GM12878 (cell line): Measurements from ENCODE around the gene SLC35E4. TPM values are rescaled to one million over a fixed set of nuclear protein-coding genes. Genes with fewer than 3 reads are reported as not detected.
A peak's percentile ranks its signal among the peaks of the same experiment; 100 is the strongest.

Experiments used
- ATAC-seq: fragments of 200-7000 bp; cut with Tn5 transposase; 3 replicates; pipeline ENCODE4 v1.9.1; 2020; ENCODE audit warnings: mild to moderate bottlenecking, moderate library complexity
- BruUV-seq: library from RNA; stranded (reverse); fragments of 400-500 nt; replicated peaks from 2 replicates; lab custom pipeline; 2021; lab: Mats Ljungman, UMichigan
- CTCF ChIA-PET: fragments of 300-600 bp; sonication (Branson Sonifier 250); formaldehyde crosslinking; extraction: SDS; loops from one replicate; lab custom pipeline; 2021; ENCODE audit warnings: inconsistent platforms; lab: Yijun Ruan, JAX
- POLR2A ChIA-PET: fragments of 350-600 bp; formaldehyde crosslinking; extraction: SDS; loops from one replicate; lab custom pipeline; 2021; ENCODE audit warnings: inconsistent platforms; lab: Charles Lee
- RAD21 ChIA-PET: fragments of 300-600 bp; sonication (Branson Sonifier 250); formaldehyde crosslinking; loops from one replicate; lab custom pipeline; 2023; ENCODE audit warnings: antibody characterized with exemption; ENCODE audit not compliant: unreplicated experiment; lab: Charles Lee
- SMC1A ChIA-PET: fragments of 300-600 bp; sonication (Branson Sonifier 250); formaldehyde crosslinking; loops from one replicate; lab custom pipeline; 2023; ENCODE audit not compliant: unreplicated experiment, uncharacterized antibody; lab: Charles Lee
- DNase-seq: peaks from one replicate; pipeline ENCODE4 v3.0.0-alpha.2; 2011; ENCODE audit warnings: low read depth, low spot score
- FAIRE-seq: peaks from 3 replicates; lab custom pipeline; 2011; peaks lifted over from hg19 to GRCh38; lab: Jason Lieb, UNC
- H2AFZ ChIP-seq: 2 replicates; pipeline ENCODE4 v1.6.0; 2011; ENCODE audit warnings: low read depth, low read length, control low read depth; ENCODE audit not compliant: control insufficient read depth
- H3K27ac ChIP-seq: 2 replicates; pipeline ENCODE4 v1.5.1; 2011; ENCODE audit warnings: control low read depth; ENCODE audit not compliant: control insufficient read depth, insufficient read depth
- H3K27me3 ChIP-seq, 2 experiments: replicated peaks in 1 of 2; 2 replicates each; pipeline versions ENCODE4 v1.6.0 to v1.6.1; 2011; ENCODE audit warnings: low read length in 1 of 2; ENCODE audit not compliant: control insufficient read depth in 2 of 2, insufficient read depth in 2 of 2
- H3K36me3 ChIP-seq, 2 experiments: 2 replicates each; pipeline ENCODE4 v1.5.1; 2011; ENCODE audit warnings: low read length in 1 of 2; ENCODE audit not compliant: control insufficient read depth in 2 of 2, insufficient read depth in 2 of 2
- H3K4me1 ChIP-seq: 2 replicates; pipeline ENCODE4 v1.6.1; 2011; ENCODE audit warnings: mild to moderate bottlenecking, low read length, moderate library complexity, mixed read lengths; ENCODE audit not compliant: control insufficient read depth, insufficient read depth
- H3K4me2 ChIP-seq: 2 replicates; pipeline ENCODE4 v1.6.0; 2011; ENCODE audit warnings: control low read depth; ENCODE audit not compliant: control insufficient read depth, insufficient read depth
- H3K4me3 ChIP-seq: fragments of 200-600 bp; sonication (generic); 2 replicates; pipeline ENCODE4 v1.5.1; 2016
- H3K79me2 ChIP-seq: 2 replicates; pipeline ENCODE4 v1.6.0; 2011; ENCODE audit warnings: low read length; ENCODE audit not compliant: control insufficient read depth, insufficient read depth
- H3K9ac ChIP-seq: 2 replicates; pipeline ENCODE4 v1.8.0; 2011; ENCODE audit warnings: low read length, control low read depth, mixed read lengths; ENCODE audit not compliant: control insufficient read depth, insufficient read depth
- H3K9me3 ChIP-seq: replicated peaks from 3 replicates; pipeline ENCODE4 v1.5.1; 2011; ENCODE audit warnings: mild to moderate bottlenecking, low read length; ENCODE audit not compliant: control insufficient read depth, insufficient read depth
- H4K20me1 ChIP-seq: 2 replicates; pipeline ENCODE4 v1.6.0; 2011; ENCODE audit not compliant: control insufficient read depth, insufficient read depth
- BACH1 ChIP-seq: fragments of 450-650 bp; IDR thresholded peaks from 2 replicates; pipeline ENCODE4 v1.6.1; 2017; ENCODE audit warnings: mild to moderate bottlenecking, borderline replicate concordance
- BCL11A ChIP-seq: IDR thresholded peaks from 2 replicates; pipeline ENCODE4 v1.6.1; 2011; ENCODE audit warnings: low read depth, low read length
- BHLHE40 ChIP-seq, 2 experiments: fragments of 450-650 bp in 1 of 2; IDR thresholded peaks; 2 replicates each; pipeline ENCODE4 v1.6.1; 2011 to 2017; ENCODE audit warnings: low read depth in 2 of 2, borderline replicate concordance in 1 of 2, improper control_type of control experiment in 1 of 2, low read length in 1 of 2, mild to moderate bottlenecking in 1 of 2
- EGR1 ChIP-seq, 2 experiments: IDR thresholded peaks; 1 replicate in 1 of 2; 2 replicates in 1 of 2; pipeline ENCODE4 v1.6.1; 2011 to 2012; ENCODE audit warnings: low read depth in 2 of 2, low read length in 2 of 2, borderline replicate concordance in 1 of 2, mild to moderate bottlenecking in 1 of 2, moderate library complexity in 1 of 2
- IKZF1 ChIP-seq: fragments of 450-650 bp; conservative IDR thresholded peaks from 2 replicates; pipeline ENCODE4 v1.6.1; 2017; ENCODE audit warnings: antibody characterized with exemption, mild to moderate bottlenecking
- PBX3 ChIP-seq: IDR thresholded peaks from 2 replicates; pipeline ENCODE4 v1.6.1; 2011; ENCODE audit warnings: mild to moderate bottlenecking, low read depth, low read length, moderate library complexity; ENCODE audit not compliant: insufficient replicate concordance
- POLR2A ChIP-seq: IDR thresholded peaks from 2 replicates; pipeline ENCODE4 v1.6.1; 2011; ENCODE audit warnings: low read depth, mild to moderate bottlenecking, low read length
- SMC3 ChIP-seq: IDR thresholded peaks from 2 replicates; pipeline ENCODE4 v1.6.1; 2011; ENCODE audit warnings: low read length, improper control_type of control experiment, borderline replicate concordance
- SRF ChIP-seq, 2 experiments: IDR thresholded peaks; 2 replicates each; pipeline ENCODE4 v1.6.1; 2011; ENCODE audit warnings: low read depth in 2 of 2, low read length in 2 of 2, mild to moderate bottlenecking in 1 of 2, moderate library complexity in 1 of 2
- ZBTB11 ChIP-seq: fragments of 450-650 bp; formaldehyde crosslinking; IDR thresholded peaks from 2 replicates; pipeline ENCODE4 v1.5.0; 2022; ENCODE audit warnings: mild to moderate bottlenecking, missing genetic modification characterization
- ZNF622 ChIP-seq: fragments of 450-650 bp; IDR thresholded peaks from 2 replicates; pipeline ENCODE4 v1.6.1; 2017; ENCODE audit warnings: mild to moderate bottlenecking, inconsistent platforms
- WGBS: methylation state at CpG from one replicate; pipeline ENCODE4 v1.1.6; 2016; ENCODE audit warnings: low lambda C conversion rate; ENCODE audit not compliant: insufficient replicate concordance, insufficient coverage; ENCODE audit errors: missing lambda C conversion rate; 5-methylcytosine and 5-hydroxymethylcytosine counted together
- in situ Hi-C: fragments of 300-500 bp; cut with MboI; formaldehyde crosslinking; loops from 9 replicates; pipeline ENCODE4 v1.14.3; 2018; ENCODE audit warnings: mixed read lengths
- intact Hi-C: fragments of 100-400 bp; cut with micrococcal nuclease; formaldehyde crosslinking; loops from one replicate; pipeline ENCODE4 v1.14.2; 2022; ENCODE audit not compliant: unreplicated experiment
- polyA plus RNA-seq, 11 experiments: library from polyadenylated mRNA; depleted of rRNA in 4 of 11; unstranded in 6 of 11; stranded (reverse) in 5 of 11; fragments of >200 nt; fragmentation: Nextera tagmentation in 4 of 11; fragmentation: Illumina TruSeq in 1 of 11; extraction: Ambion mirVana in 4 of 11; extraction: Trizol in 1 of 11; gene quantifications; 1 replicate in 1 of 11; 2 replicates in 10 of 11; pipeline versions ENCODE4 v1.2.1 to v1.2.3, GENCODE V29; 2011 to 2016; ENCODE audit warnings: inconsistent platforms in 2 of 11, missing spikeins in 2 of 11, low read depth in 1 of 11
- total RNA-seq, 4 experiments: library from RNA; depleted of rRNA in 3 of 4; stranded (reverse); fragments of >200 nt in 3 of 4; fragmentation: Illumina TruSeq in 1 of 4; extraction: Trizol in 1 of 4; gene quantifications; 2 replicates each; pipeline versions ENCODE4 v1.2.1 to v1.2.3, GENCODE V29; 2013 to 2021
- TF ChIP-seq, protein P1 (sequence below): fragments of 450-650 bp; IDR thresholded peaks from 2 replicates; pipeline ENCODE4 v1.6.1; 2017; ENCODE audit warnings: mild to moderate bottlenecking, low read depth, inconsistent platforms; ENCODE audit not compliant: poor library complexity, severe bottlenecking
- TF ChIP-seq, protein P2 (sequence below): fragments of 150-350 bp; IDR thresholded peaks from 2 replicates; pipeline ENCODE4 v1.6.1; 2014; ENCODE audit warnings: mild to moderate bottlenecking, low read depth, low read length

SLC35E4 gene
- total and polyA plus RNA-seq, 10 of the 15 experiments (the other 5 are each of a cell fraction or from before 2014, with no cell fraction given) = 0.16 to 5.3 (median 2.9) TPM; not detected in 1

DNA sequence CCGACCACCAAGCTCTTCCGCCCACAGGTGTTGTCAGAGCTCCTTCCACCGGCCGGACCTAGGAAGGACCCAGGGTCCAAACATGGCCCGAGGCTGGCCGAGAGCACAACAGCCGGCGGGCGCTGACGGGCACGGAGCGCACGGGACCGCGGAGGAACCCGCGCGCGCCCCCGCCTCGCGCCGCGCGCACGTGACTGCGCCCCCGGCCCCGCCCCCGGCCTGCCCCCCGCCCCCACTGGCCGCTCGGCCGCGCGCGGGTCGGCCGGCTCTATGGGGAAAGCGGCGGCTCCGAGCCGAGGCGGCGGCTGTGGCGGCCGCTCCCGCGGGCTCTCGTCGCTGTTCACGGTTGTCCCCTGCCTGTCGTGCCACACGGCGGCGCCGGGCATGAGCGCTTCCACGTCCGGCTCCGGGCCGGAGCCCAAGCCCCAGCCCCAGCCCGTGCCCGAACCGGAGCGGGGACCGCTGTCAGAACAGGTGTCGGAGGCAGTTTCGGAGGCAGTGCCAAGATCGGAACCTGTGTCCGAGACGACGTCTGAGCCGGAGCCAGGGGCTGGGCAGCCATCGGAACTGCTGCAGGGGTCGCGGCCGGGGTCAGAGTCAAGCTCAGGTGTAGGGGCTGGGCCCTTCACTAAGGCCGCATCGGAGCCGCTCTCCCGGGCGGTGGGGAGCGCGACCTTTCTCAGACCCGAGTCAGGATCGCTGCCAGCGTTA lies 59.2 kb downstream of the SLC35E4 start, which contains the start of gene OSBP2:
Gene OSBP2, plus strand, starts transcription at position 235 of the 711 bp plus-strand sequence. Its CDS starts 36 bp downstream, at position 271.
- CTCF ChIA-PET = interaction anchor here (0.9 to 2.0 kb wide), 3 partner anchors 11 to 60 kb away, joined by 4 to 7 read pairs (median 5); partner anchors contain the start of gene SLC35E4
- intact Hi-C loops = no loop called here
- DNase-seq (no peak), ATAC-seq (peak; percentile 75), FAIRE-seq (no peak)
- 16% methylated on average over 60 of the region's 88 CpGs for WGBS
- POLR2A ChIA-PET = interaction anchor here (1.2 kb wide), 1 partner anchor 60 kb away, joined by 4 read pairs; no protein-coding TSS in a partner anchor
- SMC1A ChIA-PET = interaction anchor here (0.9 to 1.5 kb wide), 4 partner anchors 10 to 60 kb away, joined by 3 to 8 read pairs (median 4); no protein-coding TSS in a partner anchor
- no peaks in the 10 kb centered on the region; a peak in 1 of 4 replicates for H3K27me3 ChIP-seq
- no peaks in the 10 kb centered on the region for H3K9me3 ChIP-seq
- H3K4me3 ChIP-seq = peak within 1 kb of the TSS; percentile 87; the same call in 1 of the 2 replicates
- H3K9ac ChIP-seq = peak within 1 kb of the TSS; percentile 69
- H3K36me3 ChIP-seq = no peaks in the 10 kb centered on the region
- H3K4me2 ChIP-seq = peak within 1 kb of the TSS; percentile 95
- no peaks in the 10 kb centered on the region for H3K79me2 ChIP-seq
- no TSS peak for BruUV-seq
- in situ Hi-C loops = no loop called here
- H3K27ac ChIP-seq = no peak within 1 kb of the TSS
- H2AFZ ChIP-seq = peak within 1 kb of the TSS; percentile 83
- H3K4me1 ChIP-seq = no peaks in the 10 kb centered on the region; the same call in 1 of the 2 replicates
- RAD21 ChIA-PET = interaction anchor here (1.2 kb wide), 2 partner anchors 60 kb away, joined by 3 to 4 read pairs; no protein-coding TSS in a partner anchor
- H4K20me1 ChIP-seq = no peaks in the 10 kb centered on the region
- 0 out of 4 replicates have a peak, but pooled peaks of 1 of the 2 experiments have one; percentile 12 for TF ChIP-seq SRF (IDR thresholded peaks at IDR 0.05; ENCODE audit: low read depth in 2 of 2, low read length in 2 of 2)
- peak in 1 of 2 experiments; percentile 57; a peak in 2 of 4 replicates for TF ChIP-seq BHLHE40 (IDR thresholded peaks at IDR 0.05; ENCODE audit: borderline replicate concordance in 1 of 2, low read depth in 2 of 2, low read length in 1 of 2)
- TF ChIP-seq POLR2A = peak; percentile 62
- TF ChIP-seq, protein P1, sequence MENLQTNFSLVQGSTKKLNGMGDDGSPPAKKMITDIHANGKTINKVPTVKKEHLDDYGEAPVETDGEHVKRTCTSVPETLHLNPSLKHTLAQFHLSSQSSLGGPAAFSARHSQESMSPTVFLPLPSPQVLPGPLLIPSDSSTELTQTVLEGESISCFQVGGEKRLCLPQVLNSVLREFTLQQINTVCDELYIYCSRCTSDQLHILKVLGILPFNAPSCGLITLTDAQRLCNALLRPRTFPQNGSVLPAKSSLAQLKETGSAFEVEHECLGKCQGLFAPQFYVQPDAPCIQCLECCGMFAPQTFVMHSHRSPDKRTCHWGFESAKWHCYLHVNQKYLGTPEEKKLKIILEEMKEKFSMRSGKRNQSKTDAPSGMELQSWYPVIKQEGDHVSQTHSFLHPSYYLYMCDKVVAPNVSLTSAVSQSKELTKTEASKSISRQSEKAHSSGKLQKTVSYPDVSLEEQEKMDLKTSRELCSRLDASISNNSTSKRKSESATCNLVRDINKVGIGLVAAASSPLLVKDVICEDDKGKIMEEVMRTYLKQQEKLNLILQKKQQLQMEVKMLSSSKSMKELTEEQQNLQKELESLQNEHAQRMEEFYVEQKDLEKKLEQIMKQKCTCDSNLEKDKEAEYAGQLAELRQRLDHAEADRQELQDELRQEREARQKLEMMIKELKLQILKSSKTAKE = no peak
- TF ChIP-seq ZBTB11 (CRISPR knock-in tag) = no peak
- peak; percentile 47; the same call in 1 of the 2 replicates for TF ChIP-seq BACH1
- TF ChIP-seq BCL11A = no peak
- TF ChIP-seq, protein P2, sequence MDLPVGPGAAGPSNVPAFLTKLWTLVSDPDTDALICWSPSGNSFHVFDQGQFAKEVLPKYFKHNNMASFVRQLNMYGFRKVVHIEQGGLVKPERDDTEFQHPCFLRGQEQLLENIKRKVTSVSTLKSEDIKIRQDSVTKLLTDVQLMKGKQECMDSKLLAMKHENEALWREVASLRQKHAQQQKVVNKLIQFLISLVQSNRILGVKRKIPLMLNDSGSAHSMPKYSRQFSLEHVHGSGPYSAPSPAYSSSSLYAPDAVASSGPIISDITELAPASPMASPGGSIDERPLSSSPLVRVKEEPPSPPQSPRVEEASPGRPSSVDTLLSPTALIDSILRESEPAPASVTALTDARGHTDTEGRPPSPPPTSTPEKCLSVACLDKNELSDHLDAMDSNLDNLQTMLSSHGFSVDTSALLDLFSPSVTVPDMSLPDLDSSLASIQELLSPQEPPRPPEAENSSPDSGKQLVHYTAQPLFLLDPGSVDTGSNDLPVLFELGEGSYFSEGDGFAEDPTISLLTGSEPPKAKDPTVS = no peak
- no peak for TF ChIP-seq ZNF622
- no peak for TF ChIP-seq PBX3
- no peak; the same call in 1 of the 2 replicates for TF ChIP-seq IKZF1
- TF ChIP-seq EGR1 (IDR thresholded peaks at IDR 0.05; ENCODE audit: borderline replicate concordance in 1 of 2, low read depth in 2 of 2, low read length in 2 of 2) = no peak
- peak; percentile 4; the same call in 1 of the 2 replicates for TF ChIP-seq SMC3
